ENCODE measurements around the gene ATXN10.

Gene ATXN10

GRCh38 chr22:45647532-45648225, 24.0 kb upstream of the ATXN10 start:
- Histone ChIP-seq H3K79me2 (ENCODE audit: control insufficient read depth, low read length) (no peaks in the 10 kb centered on the region), H4K20me1 (ENCODE audit: control insufficient read depth, insufficient read depth, low read depth, low read length) (no peaks in the 10 kb centered on the region), H3K27ac (ENCODE audit: low read depth, low read length) (no peak overlapping the region), H3F3A (ENCODE audit: control insufficient read depth, insufficient read depth) (no peaks in the 10 kb centered on the region), H3K36me3 (ENCODE audit: control insufficient read depth, low read length) (no peaks in the 10 kb centered on the region), H3K27me3 (ENCODE audit: control insufficient read depth, low read length) (peaks cover 2% of the 10 kb centered on the region; the same call in 1 of the 2 replicates), H3K4me2 (ENCODE audit: low read length) (no peak overlapping the region; the same call in 1 of the 2 replicates), H3K9me2 (replicated peaks; ENCODE audit: control insufficient read depth, low read length) (no peaks in the 10 kb centered on the region), H3K4me3 (ENCODE audit: low read length) (no peak overlapping the region), H3K4me1 (ENCODE audit: control insufficient read depth, low read length) (peaks cover 26% of the 10 kb centered on the region), H3K9me3 (ENCODE audit: control insufficient read depth, insufficient read depth, low read length) (no peaks in the 10 kb centered on the region)
- no peak for TF ChIP-seq EZH2phosphoT487 (IDR thresholded peaks at IDR 0.05; ENCODE audit: borderline replicate concordance, low read length)
- TF ChIP-seq CTCF (IDR thresholded peaks at IDR 0.05; ENCODE audit: low read depth, low read length, poor library complexity, severe bottlenecking) = no peak

GRCh38 chr22:45648301-45649117, 23.1 kb upstream of the ATXN10 start:
- no peaks in the 10 kb centered on the region for H4K20me1 ChIP-seq (ENCODE audit: control insufficient read depth, insufficient read depth, low read depth, low read length)
- H3K4me3 ChIP-seq (ENCODE audit: low read length) = no peak overlapping the region
- TF ChIP-seq CTCF (IDR thresholded peaks at IDR 0.05; ENCODE audit: low read depth, low read length, poor library complexity, severe bottlenecking) (no peak), EZH2phosphoT487 (IDR thresholded peaks at IDR 0.05; ENCODE audit: borderline replicate concordance, low read length) (no peak)
- no peaks in the 10 kb centered on the region for H3K9me2 ChIP-seq (replicated peaks; ENCODE audit: control insufficient read depth, low read length)
- H3K4me2 ChIP-seq (ENCODE audit: low read length) = no peak overlapping the region; the same call in 1 of the 2 replicates
- H3K36me3 ChIP-seq (ENCODE audit: control insufficient read depth, low read length) = no peaks in the 10 kb centered on the region
- no peaks in the 10 kb centered on the region for H3K79me2 ChIP-seq (ENCODE audit: control insufficient read depth, low read length)
- H3K27ac ChIP-seq (ENCODE audit: low read depth, low read length) = no peak overlapping the region
- peaks cover 26% of the 10 kb centered on the region for H3K4me1 ChIP-seq (ENCODE audit: control insufficient read depth, low read length)
- H3F3A ChIP-seq (ENCODE audit: control insufficient read depth, insufficient read depth) = no peaks in the 10 kb centered on the region
- H3K27me3 ChIP-seq (ENCODE audit: control insufficient read depth, low read length) = no peaks in the 10 kb centered on the region
- no peaks in the 10 kb centered on the region for H3K9me3 ChIP-seq (ENCODE audit: control insufficient read depth, insufficient read depth, low read length)

- Histone ChIP-seq H3K36me3 (ENCODE audit: control insufficient read depth, low read length) (no peaks in the 10 kb centered on the region), H3K79me2 (ENCODE audit: control insufficient read depth, low read length) (no peaks in the 10 kb centered on the region), H3K27me3 (ENCODE audit: control insufficient read depth, low read length) (no peaks in the 10 kb centered on the region), H3K4me1 (ENCODE audit: control insufficient read depth, low read length) (peaks cover 26% of the 10 kb centered on the region), H3K4me2 (ENCODE audit: low read length) (no peak overlapping the region), H3K4me3 (ENCODE audit: low read length) (no peak overlapping the region), H4K20me1 (ENCODE audit: control insufficient read depth, insufficient read depth, low read depth, low read length) (no peaks in the 10 kb centered on the region), H3K27ac (ENCODE audit: low read depth, low read length) (no peak overlapping the region), H3K9me2 (replicated peaks; ENCODE audit: control insufficient read depth, low read length) (no peaks in the 10 kb centered on the region), H3K9me3 (ENCODE audit: control insufficient read depth, insufficient read depth, low read length) (no peaks in the 10 kb centered on the region), H3F3A (ENCODE audit: control insufficient read depth, insufficient read depth) (no peaks in the 10 kb centered on the region)
- TF ChIP-seq EZH2phosphoT487 (IDR thresholded peaks at IDR 0.05; ENCODE audit: borderline replicate concordance, low read length) = no peak
- TF ChIP-seq CTCF (IDR thresholded peaks at IDR 0.05; ENCODE audit: low read depth, low read length, poor library complexity, severe bottlenecking) = no peak
These were observed 21.8 kb upstream of the ATXN10 start for GRCh38 chr22:45649809-45650208.

All from DOHH2 (cell line).